IPS-15b (cell line): Measurements from ENCODE around the gene FCRLA.
"Not testable (repeated sequence)": the region's sequence is repeated elsewhere in the genome, so short reads cannot be mapped to it uniquely, and the experiment has no call there.

Experiments used
- H3K27me3 ChIP-seq: one replicate; pipeline ENCODE4 v1.6.1; 2013; ENCODE audit warnings: low read length; ENCODE audit not compliant: control insufficient read depth, insufficient read depth
- H3K36me3 ChIP-seq: one replicate; pipeline ENCODE4 v1.6.1; 2013; ENCODE audit warnings: low read length; ENCODE audit not compliant: control insufficient read depth, insufficient read depth
- H3K4me1 ChIP-seq: one replicate; pipeline ENCODE4 v1.6.1; 2013; ENCODE audit warnings: mild to moderate bottlenecking, low read length; ENCODE audit not compliant: control insufficient read depth, insufficient read depth
- H3K4me3 ChIP-seq: one replicate; pipeline ENCODE4 v1.5.1; 2013; ENCODE audit warnings: low read depth, low read length
- H3K9ac ChIP-seq: one replicate; pipeline ENCODE4 v1.6.1; 2013; ENCODE audit warnings: low read depth, mild to moderate bottlenecking, low read length
- H3K9me3 ChIP-seq: one replicate; pipeline ENCODE4 v1.6.1; 2013; ENCODE audit warnings: mild to moderate bottlenecking, low read length; ENCODE audit not compliant: control insufficient read depth, insufficient read depth

The FCRLA gene, protein sequence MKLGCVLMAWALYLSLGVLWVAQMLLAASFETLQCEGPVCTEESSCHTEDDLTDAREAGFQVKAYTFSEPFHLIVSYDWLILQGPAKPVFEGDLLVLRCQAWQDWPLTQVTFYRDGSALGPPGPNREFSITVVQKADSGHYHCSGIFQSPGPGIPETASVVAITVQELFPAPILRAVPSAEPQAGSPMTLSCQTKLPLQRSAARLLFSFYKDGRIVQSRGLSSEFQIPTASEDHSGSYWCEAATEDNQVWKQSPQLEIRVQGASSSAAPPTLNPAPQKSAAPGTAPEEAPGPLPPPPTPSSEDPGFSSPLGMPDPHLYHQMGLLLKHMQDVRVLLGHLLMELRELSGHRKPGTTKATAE

GRCh38 chr1:161706482-161707347 lies at the start of gene FCRLA:
FCRLA (plus strand) TSS chr1:161707229; CDS start chr1:161707265, 36 bp downstream.
- no peaks in the 10 kb centered on the region for H3K27me3 ChIP-seq
- no peaks in the 10 kb centered on the region for H3K36me3 ChIP-seq
- no peaks in the 10 kb centered on the region for H3K9me3 ChIP-seq
- H3K9ac ChIP-seq, result no peak within 1 kb of the TSS
- no peaks in the 10 kb centered on the region for H3K4me1 ChIP-seq
- H3K4me3 ChIP-seq, result no peak within 1 kb of the TSS

DNA sequence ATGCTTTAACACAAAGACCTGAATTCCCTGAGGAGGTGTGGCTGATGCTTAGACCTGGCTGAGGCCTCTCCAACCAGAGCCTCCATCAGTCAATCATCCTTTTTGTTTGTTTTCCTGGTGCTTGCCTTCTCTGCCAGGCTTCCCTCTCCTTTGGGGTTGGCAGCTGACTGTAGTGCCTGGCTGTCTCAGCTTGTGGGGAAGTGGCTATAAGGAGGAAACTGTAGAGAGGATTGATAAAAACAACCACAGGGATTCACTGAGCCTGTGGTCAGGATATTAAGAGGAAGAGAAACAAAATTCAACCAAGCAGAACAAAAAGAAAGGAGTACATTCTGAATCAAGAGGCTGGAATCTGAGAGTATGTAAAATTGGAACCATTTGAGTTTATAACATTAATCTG lies 48.5 kb upstream of the FCRLA start:
- H3K4me1 ChIP-seq, H3K9me3 ChIP-seq, H3K36me3 ChIP-seq, H3K27me3 ChIP-seq, H3K9ac ChIP-seq, H3K4me3 ChIP-seq: not testable (repeated sequence)

GRCh38 chr1:161661660-161662311 lies 45.2 kb upstream of the FCRLA start:
- not testable (repeated sequence) for H3K27me3 ChIP-seq, H3K9ac ChIP-seq, H3K4me1 ChIP-seq, H3K4me3 ChIP-seq, H3K9me3 ChIP-seq, H3K36me3 ChIP-seq

- H3K9ac ChIP-seq, H3K4me3 ChIP-seq, H3K9me3 ChIP-seq: not testable (repeated sequence)
These were observed 44.2 kb upstream of the FCRLA start, which contains the start of gene FCGR2B for GRCh38 chr1:161662684-161663339. FCGR2B (plus strand) TSS chr1:161663143; CDS start chr1:161663242, 99 bp downstream.

DNA sequence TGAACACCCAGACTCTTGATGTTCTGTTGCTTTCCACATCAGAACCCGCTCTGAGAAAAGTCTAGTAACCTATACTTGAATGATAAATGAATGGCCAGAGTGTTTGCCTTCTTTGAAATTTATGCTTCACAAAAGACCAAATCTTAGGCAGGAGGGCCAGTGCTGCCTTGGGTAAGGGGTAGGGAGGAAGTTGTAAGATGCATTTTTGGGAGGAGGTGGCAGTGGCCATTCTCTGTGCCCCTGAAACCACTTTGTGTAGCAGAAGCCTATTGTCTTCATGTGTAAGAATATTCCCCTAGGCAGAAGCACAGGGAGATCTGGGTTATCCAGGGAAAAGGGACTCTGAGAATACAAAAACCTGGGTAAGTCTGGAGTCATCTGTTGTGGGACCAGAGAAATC lies 43.5 kb upstream of the FCRLA start:
- H3K4me3 ChIP-seq, H3K9ac ChIP-seq: not testable (repeated sequence)

More at GRCh38 chr1:161662684-161663339, 44.2 kb upstream of the FCRLA start, which contains the start of gene FCGR2B:
- not testable (repeated sequence) for H3K27me3 ChIP-seq, H3K4me1 ChIP-seq, H3K36me3 ChIP-seq

DNA sequence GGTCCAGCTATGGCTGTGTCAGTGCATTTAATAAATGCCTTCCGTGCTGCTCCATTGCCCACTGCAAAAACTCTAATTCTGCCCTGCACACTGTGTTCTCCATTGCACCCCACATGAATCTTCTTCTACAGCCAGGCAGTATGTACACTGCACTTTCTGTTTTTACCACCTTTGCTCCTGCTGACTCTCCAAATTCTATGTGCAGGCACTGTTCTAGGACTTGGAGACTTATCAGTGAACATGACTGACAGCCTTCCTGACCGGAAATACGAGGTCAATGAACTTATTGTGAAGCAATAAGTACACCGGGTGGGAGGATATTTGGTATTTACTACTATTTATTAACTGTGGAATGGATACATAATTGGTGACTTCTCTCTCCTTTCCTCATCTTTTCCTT lies 42.3 kb upstream of the FCRLA start:
- not testable (repeated sequence) for H3K27me3 ChIP-seq, H3K4me3 ChIP-seq, H3K9ac ChIP-seq, H3K4me1 ChIP-seq, H3K36me3 ChIP-seq, H3K9me3 ChIP-seq

More for the DNA sequence above, 43.5 kb upstream of the FCRLA start:
- H3K4me1 ChIP-seq, H3K27me3 ChIP-seq, H3K36me3 ChIP-seq, H3K9me3 ChIP-seq: not testable (repeated sequence)

- H3K27me3 ChIP-seq, H3K4me3 ChIP-seq, H3K36me3 ChIP-seq, H3K9ac ChIP-seq, H3K4me1 ChIP-seq, H3K9me3 ChIP-seq: not testable (repeated sequence)
These were observed 35.7 kb upstream of the FCRLA start for GRCh38 chr1:161671045-161672020.

- H3K27me3 ChIP-seq, result not testable (repeated sequence)
These were observed 33.6 kb upstream of the FCRLA start for GRCh38 chr1:161673437-161673836.

GRCh38 chr1:161674447-161674846 lies 32.6 kb upstream of the FCRLA start:
- H3K9me3 ChIP-seq, H3K27me3 ChIP-seq, H3K4me3 ChIP-seq, H3K9ac ChIP-seq, H3K4me1 ChIP-seq, H3K36me3 ChIP-seq: not testable (repeated sequence)

More at GRCh38 chr1:161673437-161673836, 33.6 kb upstream of the FCRLA start:
- not testable (repeated sequence) for H3K9me3 ChIP-seq, H3K4me1 ChIP-seq, H3K9ac ChIP-seq, H3K4me3 ChIP-seq, H3K36me3 ChIP-seq

GRCh38 chr1:161674908-161675307 lies 32.1 kb upstream of the FCRLA start:
- not testable (repeated sequence) for H3K4me3 ChIP-seq, H3K27me3 ChIP-seq, H3K9ac ChIP-seq, H3K9me3 ChIP-seq, H3K4me1 ChIP-seq, H3K36me3 ChIP-seq
